ENCODE data around the gene FBXO27. TPM values are rescaled to one million over a fixed set of nuclear protein-coding genes. Genes with fewer than 3 reads are reported as not detected.

The FBXO27 gene
- total and polyA plus RNA-seq, 2 donors (not counting 1 experiment from before 2014, with no cell fraction given): 0.83 to 3.6 TPM

DNA sequence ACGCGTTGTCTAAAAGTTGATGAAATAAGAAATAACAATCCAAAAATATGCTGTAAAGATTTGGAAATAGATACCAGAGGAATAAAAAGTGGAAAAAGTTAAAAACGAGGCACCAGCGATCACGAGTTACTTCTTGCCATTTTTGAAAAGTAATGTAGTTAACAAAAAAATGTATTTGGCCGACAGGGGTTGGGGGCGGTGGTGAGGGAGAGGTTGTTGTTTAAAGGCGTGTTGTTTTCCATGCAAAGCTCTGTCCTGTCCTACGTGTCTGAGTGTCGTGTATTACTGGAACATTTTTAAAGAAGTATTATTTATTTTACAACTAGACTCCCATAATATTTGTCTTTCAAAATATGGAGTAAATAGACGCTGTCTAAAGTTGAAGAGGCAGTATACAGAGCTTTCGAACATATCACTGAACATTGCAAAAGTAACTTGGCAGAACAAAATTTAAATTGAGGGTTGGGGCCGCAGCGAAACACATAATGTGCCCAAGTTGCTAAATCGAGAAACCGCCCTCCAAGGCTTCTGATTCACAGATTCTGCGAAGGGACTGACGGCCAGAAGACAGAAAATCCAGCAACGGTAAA, 57.6 kb downstream of the FBXO27 start:
- Histone ChIP-seq H3K4me2 (ENCODE audit: extremely low read depth, insufficient read depth, low read length) (peak overlapping the region; percentile 94), H3K9ac (ENCODE audit: insufficient read depth, low read length) (peak overlapping the region; percentile 69), H4K20me1 (ENCODE audit: control insufficient read depth, extremely low read depth, insufficient read depth, low read length) (no peaks in the 10 kb centered on the region), H3K79me2 (ENCODE audit: control insufficient read depth, insufficient read depth, low read length) (no peaks in the 10 kb centered on the region), H3K36me3 (ENCODE audit: control insufficient read depth, insufficient read depth, low read length) (no peaks in the 10 kb centered on the region), H3K27me3 (ENCODE audit: control insufficient read depth, insufficient read depth, low read length) (no peaks in the 10 kb centered on the region), H3K4me3 (replicated peaks in 1 of 4; ENCODE audit: control extremely low read depth in 1 of 4, insufficient read depth in 1 of 4, low read depth in 3 of 4, low read length in 4 of 4) (peak overlapping the region; percentile 61 to 73 (median 66)), H3K27ac (ENCODE audit: insufficient read depth, low read length) (peak overlapping the region; percentile 75), H2AFZ (ENCODE audit: low read length) (peak overlapping the region; percentile 39), H3K9me3 (ENCODE audit: control insufficient read depth, insufficient read depth, low read depth, low read length) (no peaks in the 10 kb centered on the region), H3K4me1 (ENCODE audit: control insufficient read depth, extremely low read depth, insufficient read depth, low read length) (peaks cover 6% of the 10 kb centered on the region)
- no peak for DNase-seq (ENCODE audit: low read depth in 2 of 2)
- no peak for TF ChIP-seq EZH2 (IDR thresholded peaks at IDR 0.05; ENCODE audit: low read length, missing control alignments)
- TF ChIP-seq, protein P1, sequence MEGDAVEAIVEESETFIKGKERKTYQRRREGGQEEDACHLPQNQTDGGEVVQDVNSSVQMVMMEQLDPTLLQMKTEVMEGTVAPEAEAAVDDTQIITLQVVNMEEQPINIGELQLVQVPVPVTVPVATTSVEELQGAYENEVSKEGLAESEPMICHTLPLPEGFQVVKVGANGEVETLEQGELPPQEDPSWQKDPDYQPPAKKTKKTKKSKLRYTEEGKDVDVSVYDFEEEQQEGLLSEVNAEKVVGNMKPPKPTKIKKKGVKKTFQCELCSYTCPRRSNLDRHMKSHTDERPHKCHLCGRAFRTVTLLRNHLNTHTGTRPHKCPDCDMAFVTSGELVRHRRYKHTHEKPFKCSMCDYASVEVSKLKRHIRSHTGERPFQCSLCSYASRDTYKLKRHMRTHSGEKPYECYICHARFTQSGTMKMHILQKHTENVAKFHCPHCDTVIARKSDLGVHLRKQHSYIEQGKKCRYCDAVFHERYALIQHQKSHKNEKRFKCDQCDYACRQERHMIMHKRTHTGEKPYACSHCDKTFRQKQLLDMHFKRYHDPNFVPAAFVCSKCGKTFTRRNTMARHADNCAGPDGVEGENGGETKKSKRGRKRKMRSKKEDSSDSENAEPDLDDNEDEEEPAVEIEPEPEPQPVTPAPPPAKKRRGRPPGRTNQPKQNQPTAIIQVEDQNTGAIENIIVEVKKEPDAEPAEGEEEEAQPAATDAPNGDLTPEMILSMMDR (conservative IDR thresholded peaks at IDR 0.05 in 1 of 2, IDR thresholded peaks at IDR 0.05 in 1 of 2; ENCODE audit: low read depth in 1 of 2, low read length in 2 of 2): peak in 1 of 2 donors; percentile 5

Other genes starting within 250 kb of the FBXO27 start
- not detected in 2 replicates for gene LGALS7B, start 243.3 kb downstream of the FBXO27 start, total RNA-seq
- 0.28 TPM in 1 of 2 replicates, not detected in the other for gene LGALS7B, start 243.3 kb downstream of the FBXO27 start, polyA plus RNA-seq
- not detected in 2 replicates for gene LGALS4, start 219.6 kb downstream of the FBXO27 start, total RNA-seq
- not detected in 2 replicates for gene LGALS4, start 219.6 kb downstream of the FBXO27 start, polyA plus RNA-seq
- 41.1 and 46.4 TPM in 2 replicates for gene ECH1, start 200.8 kb downstream of the FBXO27 start, total RNA-seq
- gene ECH1, start 200.8 kb downstream of the FBXO27 start, polyA plus RNA-seq: 37.8 and 40.0 TPM in 2 replicates
- gene HNRNPL, start 182.6 kb downstream of the FBXO27 start, total RNA-seq: 144 and 184 TPM in 2 replicates
- gene HNRNPL, start 182.6 kb downstream of the FBXO27 start, polyA plus RNA-seq: 189 and 275 TPM in 2 replicates
- gene RINL, start 154.3 kb downstream of the FBXO27 start, total RNA-seq: 2.6 and 3.5 TPM in 2 replicates
- 0.59 and 0.86 TPM in 2 replicates for gene RINL, start 154.3 kb downstream of the FBXO27 start, polyA plus RNA-seq
- gene SIRT2, start 132.9 kb downstream of the FBXO27 start, total RNA-seq: 50.8 and 51.7 TPM in 2 replicates
- 38.7 and 45.4 TPM in 2 replicates for gene SIRT2, start 132.9 kb downstream of the FBXO27 start, polyA plus RNA-seq
- gene NFKBIB, start 132.6 kb downstream of the FBXO27 start, total RNA-seq: 8.2 and 10.9 TPM in 2 replicates
- gene NFKBIB, start 132.6 kb downstream of the FBXO27 start, polyA plus RNA-seq: 8.3 and 9.8 TPM in 2 replicates
- not detected in 2 replicates for gene CCER2, start 120.4 kb downstream of the FBXO27 start, total RNA-seq
- gene CCER2, start 120.4 kb downstream of the FBXO27 start, polyA plus RNA-seq: 0.06 TPM in 1 of 2 replicates, not detected in the other
- 5.6 and 10.4 TPM in 2 replicates for gene SARS2, start 101.8 kb downstream of the FBXO27 start, total RNA-seq
- gene SARS2, start 101.8 kb downstream of the FBXO27 start, polyA plus RNA-seq: 7.2 and 10.1 TPM in 2 replicates
- gene MRPS12, start 101.6 kb downstream of the FBXO27 start, total RNA-seq: 21.8 and 22.3 TPM in 2 replicates
- gene MRPS12, start 101.6 kb downstream of the FBXO27 start, polyA plus RNA-seq: 14.7 and 20.1 TPM in 2 replicates
- gene FBXO17, start 56.8 kb downstream of the FBXO27 start, total RNA-seq: 25.8 and 26.7 TPM in 2 replicates
- gene FBXO17, start 56.8 kb downstream of the FBXO27 start, polyA plus RNA-seq: 9.8 and 10.2 TPM in 2 replicates
- not detected in 2 replicates for gene ACP7, start 51.8 kb upstream of the FBXO27 start, total RNA-seq
- gene ACP7, start 51.8 kb upstream of the FBXO27 start, polyA plus RNA-seq: 0.02 TPM in 1 of 2 replicates, not detected in the other
- 2.8 and 4.6 TPM in 2 replicates for gene PAK4, start 93.2 kb upstream of the FBXO27 start, total RNA-seq
- gene PAK4, start 93.2 kb upstream of the FBXO27 start, polyA plus RNA-seq: 8.4 and 17.7 TPM in 2 replicates
- gene NCCRP1, start 164.4 kb upstream of the FBXO27 start, total RNA-seq: not detected in 2 replicates
- 0.02 TPM in 1 of 2 replicates, not detected in the other for gene NCCRP1, start 164.4 kb upstream of the FBXO27 start, polyA plus RNA-seq
- gene SYCN, start 171.7 kb upstream of the FBXO27 start, total RNA-seq: not detected in 2 replicates
- not detected in 2 replicates for gene SYCN, start 171.7 kb upstream of the FBXO27 start, polyA plus RNA-seq
- gene IFNL3, start 212.5 kb upstream of the FBXO27 start, total RNA-seq: not detected in 2 replicates
- not detected in 2 replicates for gene IFNL3, start 212.5 kb upstream of the FBXO27 start, polyA plus RNA-seq
- not detected in 2 replicates for gene IFNL4, start 216.3 kb upstream of the FBXO27 start, total RNA-seq
- not detected in 2 replicates for gene IFNL4, start 216.3 kb upstream of the FBXO27 start, polyA plus RNA-seq
- not detected in 2 replicates for gene IFNL2, start 235.8 kb upstream of the FBXO27 start, total RNA-seq
- gene IFNL2, start 235.8 kb upstream of the FBXO27 start, polyA plus RNA-seq: not detected in 2 replicates